Skeletal muscle tissue (tissue), 4 donors: ENCODE data around the gene SGCD. TPM values are rescaled to one million over a fixed set of nuclear protein-coding genes. Genes with fewer than 3 reads are reported as not detected.
"Not testable (repeated sequence)": the region's sequence is repeated elsewhere in the genome, so short reads cannot be mapped to it uniquely, and the experiment has no call there.

Experiments
- H3K27ac ChIP-seq: one replicate; pipeline ENCODE4 v1.7.0; 2013; ENCODE audit warnings: mild to moderate bottlenecking, low read depth, low read length, inconsistent platforms
- H3K27me3 ChIP-seq, 3 donors: one replicate each; pipeline ENCODE4 v1.7.0; 2013; ENCODE audit warnings: low read length in 3 of 3; ENCODE audit not compliant: control insufficient read depth in 3 of 3, insufficient read depth in 3 of 3
- H3K36me3 ChIP-seq, 3 donors: one replicate each; pipeline ENCODE4 v1.7.0; 2013; ENCODE audit warnings: low read length in 3 of 3; ENCODE audit not compliant: control insufficient read depth in 3 of 3, insufficient read depth in 3 of 3
- H3K4me1 ChIP-seq, 3 donors: one replicate each; pipeline ENCODE4 v1.7.0; 2013; ENCODE audit warnings: low read length in 3 of 3, mild to moderate bottlenecking in 3 of 3; ENCODE audit not compliant: control insufficient read depth in 3 of 3, insufficient read depth in 3 of 3
- H3K4me3 ChIP-seq, 3 donors: one replicate each; pipeline ENCODE4 v1.7.0; 2013; ENCODE audit warnings: low read length in 3 of 3
- H3K9ac ChIP-seq, 3 donors: one replicate each; pipeline ENCODE4 v1.7.0; 2013; ENCODE audit warnings: low read length in 3 of 3, mild to moderate bottlenecking in 3 of 3, moderate library complexity in 2 of 3, low read depth in 1 of 3
- H3K9me3 ChIP-seq, 3 donors: one replicate each; pipeline ENCODE4 v1.7.0; 2013; ENCODE audit warnings: low read length in 3 of 3; ENCODE audit not compliant: control insufficient read depth in 3 of 3
- total RNA-seq: library from RNA; depleted of rRNA; stranded (reverse); fragments of >200 nt; gene quantifications from one replicate; pipeline ENCODE4 v1.2.3, GENCODE V29; 2014
- donor health status: Osteomylitis.

SGCD gene
- total RNA-seq, 1 donor from 2014 or later: 73.6 TPM

GRCh38 chr5:156655732-156656131 is 328.8 kb downstream of the SGCD start:
- H3K4me1 ChIP-seq: peaks cover 3 to 16% (median 3%) of the 10 kb centered on the region in 3 donors
- no peak overlapping the region for H3K9ac ChIP-seq
- H3K9me3 ChIP-seq: no peaks in the 10 kb centered on the region
- no peak overlapping the region for H3K27ac ChIP-seq
- no peaks in the 10 kb centered on the region for H3K27me3 ChIP-seq
- no peak overlapping the region for H3K4me3 ChIP-seq
- no peaks in the 10 kb centered on the region for H3K36me3 ChIP-seq

- H3K9me3 ChIP-seq, H3K36me3 ChIP-seq, H3K4me3 ChIP-seq, H3K27ac ChIP-seq, H3K4me1 ChIP-seq, H3K9ac ChIP-seq, H3K27me3 ChIP-seq: not testable (repeated sequence)
Measured at GRCh38 chr5:156664832-156665231, 337.9 kb downstream of the SGCD start.

- not testable (repeated sequence) for H3K36me3 ChIP-seq, H3K4me1 ChIP-seq, H3K9ac ChIP-seq, H3K9me3 ChIP-seq, H3K4me3 ChIP-seq, H3K27ac ChIP-seq, H3K27me3 ChIP-seq
Measured at GRCh38 chr5:156666686-156667085, 339.7 kb downstream of the SGCD start.

GRCh38 chr5:156667616-156668015 is 340.7 kb downstream of the SGCD start:
- H3K27me3 ChIP-seq: no peaks in the 10 kb centered on the region
- H3K4me3 ChIP-seq: no peak overlapping the region
- no peak overlapping the region for H3K27ac ChIP-seq
- no peaks in the 10 kb centered on the region for H3K36me3 ChIP-seq
- H3K9me3 ChIP-seq: no peaks in the 10 kb centered on the region
- H3K4me1 ChIP-seq: no peaks in the 10 kb centered on the region
- no peak overlapping the region for H3K9ac ChIP-seq

- Histone ChIP-seq H3K9me3 (no peaks in the 10 kb centered on the region), H3K27ac (no peak overlapping the region), H3K4me3 (no peak overlapping the region), H3K4me1 (no peaks in the 10 kb centered on the region), H3K27me3 (no peaks in the 10 kb centered on the region), H3K36me3 (no peaks in the 10 kb centered on the region), H3K9ac (no peak overlapping the region)
Measured at GRCh38 chr5:156669416-156669815, 342.5 kb downstream of the SGCD start.

- no peaks in the 10 kb centered on the region for H3K4me1 ChIP-seq
- no peak overlapping the region for H3K9ac ChIP-seq
- no peaks in the 10 kb centered on the region for H3K36me3 ChIP-seq
- H3K27me3 ChIP-seq: no peaks in the 10 kb centered on the region
- H3K4me3 ChIP-seq: no peak overlapping the region
- H3K27ac ChIP-seq: no peak overlapping the region
- H3K9me3 ChIP-seq: no peaks in the 10 kb centered on the region
Measured at GRCh38 chr5:156670615-156671014, 343.7 kb downstream of the SGCD start.

- Histone ChIP-seq H3K9me3 (no peaks in the 10 kb centered on the region), H3K27me3 (no peaks in the 10 kb centered on the region), H3K27ac (no peak overlapping the region), H3K4me3 (no peak overlapping the region), H3K4me1 (peaks cover 0 to 8% (median 8%) of the 10 kb centered on the region in 3 donors), H3K9ac (no peak overlapping the region), H3K36me3 (no peaks in the 10 kb centered on the region)
Measured at GRCh38 chr5:156675395-156675794, 348.4 kb downstream of the SGCD start.

GRCh38 chr5:156677963-156678362 is 351.0 kb downstream of the SGCD start:
- no peaks in the 10 kb centered on the region for H3K9me3 ChIP-seq
- no peak overlapping the region for H3K27ac ChIP-seq
- H3K4me1 ChIP-seq: peaks cover 3 to 17% (median 15%) of the 10 kb centered on the region in 3 donors
- H3K27me3 ChIP-seq: no peaks in the 10 kb centered on the region
- no peak overlapping the region for H3K9ac ChIP-seq
- H3K4me3 ChIP-seq: no peak overlapping the region
- H3K36me3 ChIP-seq: no peaks in the 10 kb centered on the region

- Histone ChIP-seq H3K4me3 (no peak overlapping the region), H3K9ac (no peak overlapping the region), H3K27me3 (no peaks in the 10 kb centered on the region), H3K9me3 (no peaks in the 10 kb centered on the region), H3K36me3 (no peaks in the 10 kb centered on the region), H3K27ac (no peak overlapping the region), H3K4me1 (peaks cover 3 to 17% (median 15%) of the 10 kb centered on the region in 3 donors)
Measured at GRCh38 chr5:156678484-156678883, 351.5 kb downstream of the SGCD start.

- H3K27ac ChIP-seq: no peak overlapping the region
- H3K36me3 ChIP-seq: no peaks in the 10 kb centered on the region
- H3K4me1 ChIP-seq: peaks cover 3 to 21% (median 15%) of the 10 kb centered on the region in 3 donors
- no peak overlapping the region for H3K4me3 ChIP-seq
- H3K9ac ChIP-seq: no peak overlapping the region
- H3K9me3 ChIP-seq: no peaks in the 10 kb centered on the region
- no peaks in the 10 kb centered on the region for H3K27me3 ChIP-seq
Measured at GRCh38 chr5:156680831-156681230, 353.9 kb downstream of the SGCD start.

GRCh38 chr5:156681265-156681664 is 354.3 kb downstream of the SGCD start:
- peaks cover 5 to 24% (median 15%) of the 10 kb centered on the region in 3 donors for H3K4me1 ChIP-seq
- no peaks in the 10 kb centered on the region for H3K36me3 ChIP-seq
- no peak overlapping the region for H3K4me3 ChIP-seq
- H3K27ac ChIP-seq: no peak overlapping the region
- no peak overlapping the region for H3K9ac ChIP-seq
- H3K9me3 ChIP-seq: no peaks in the 10 kb centered on the region
- no peaks in the 10 kb centered on the region for H3K27me3 ChIP-seq
